ENCODE measurements around the gene PIK3C2G.

DNA sequence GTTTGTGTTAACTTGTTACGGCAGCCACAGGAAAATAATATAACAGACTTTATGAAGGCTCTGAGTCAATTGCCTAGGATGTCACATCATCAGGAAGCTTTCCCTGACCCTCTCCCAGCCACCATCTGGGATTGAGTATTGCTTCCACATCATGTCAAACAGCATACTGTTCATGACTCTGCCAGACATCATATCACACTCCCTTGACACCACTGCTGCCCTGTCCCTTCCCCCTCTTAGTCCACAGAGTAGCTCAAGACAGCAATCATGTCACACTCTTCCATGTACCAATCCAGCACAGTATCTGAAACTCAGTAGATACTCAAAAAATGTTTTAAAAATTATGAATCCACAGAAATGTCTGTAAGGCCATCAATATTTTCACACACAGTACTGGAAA lies 168.0 kb downstream of the PIK3C2G start:
- TF ChIP-seq, protein P1, sequence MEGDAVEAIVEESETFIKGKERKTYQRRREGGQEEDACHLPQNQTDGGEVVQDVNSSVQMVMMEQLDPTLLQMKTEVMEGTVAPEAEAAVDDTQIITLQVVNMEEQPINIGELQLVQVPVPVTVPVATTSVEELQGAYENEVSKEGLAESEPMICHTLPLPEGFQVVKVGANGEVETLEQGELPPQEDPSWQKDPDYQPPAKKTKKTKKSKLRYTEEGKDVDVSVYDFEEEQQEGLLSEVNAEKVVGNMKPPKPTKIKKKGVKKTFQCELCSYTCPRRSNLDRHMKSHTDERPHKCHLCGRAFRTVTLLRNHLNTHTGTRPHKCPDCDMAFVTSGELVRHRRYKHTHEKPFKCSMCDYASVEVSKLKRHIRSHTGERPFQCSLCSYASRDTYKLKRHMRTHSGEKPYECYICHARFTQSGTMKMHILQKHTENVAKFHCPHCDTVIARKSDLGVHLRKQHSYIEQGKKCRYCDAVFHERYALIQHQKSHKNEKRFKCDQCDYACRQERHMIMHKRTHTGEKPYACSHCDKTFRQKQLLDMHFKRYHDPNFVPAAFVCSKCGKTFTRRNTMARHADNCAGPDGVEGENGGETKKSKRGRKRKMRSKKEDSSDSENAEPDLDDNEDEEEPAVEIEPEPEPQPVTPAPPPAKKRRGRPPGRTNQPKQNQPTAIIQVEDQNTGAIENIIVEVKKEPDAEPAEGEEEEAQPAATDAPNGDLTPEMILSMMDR (IDR thresholded peaks at IDR 0.05) = no peak
- TF ChIP-seq SMC3 (IDR thresholded peaks at IDR 0.05; ENCODE audit: low read depth, low read length) (no peak), POLR2AphosphoS5 (IDR thresholded peaks at IDR 0.05; ENCODE audit: low read depth, low read length) (no peak), RCOR1 (IDR thresholded peaks at IDR 0.05; ENCODE audit: low read length) (no peak)
- TF ChIP-seq, protein P2, sequence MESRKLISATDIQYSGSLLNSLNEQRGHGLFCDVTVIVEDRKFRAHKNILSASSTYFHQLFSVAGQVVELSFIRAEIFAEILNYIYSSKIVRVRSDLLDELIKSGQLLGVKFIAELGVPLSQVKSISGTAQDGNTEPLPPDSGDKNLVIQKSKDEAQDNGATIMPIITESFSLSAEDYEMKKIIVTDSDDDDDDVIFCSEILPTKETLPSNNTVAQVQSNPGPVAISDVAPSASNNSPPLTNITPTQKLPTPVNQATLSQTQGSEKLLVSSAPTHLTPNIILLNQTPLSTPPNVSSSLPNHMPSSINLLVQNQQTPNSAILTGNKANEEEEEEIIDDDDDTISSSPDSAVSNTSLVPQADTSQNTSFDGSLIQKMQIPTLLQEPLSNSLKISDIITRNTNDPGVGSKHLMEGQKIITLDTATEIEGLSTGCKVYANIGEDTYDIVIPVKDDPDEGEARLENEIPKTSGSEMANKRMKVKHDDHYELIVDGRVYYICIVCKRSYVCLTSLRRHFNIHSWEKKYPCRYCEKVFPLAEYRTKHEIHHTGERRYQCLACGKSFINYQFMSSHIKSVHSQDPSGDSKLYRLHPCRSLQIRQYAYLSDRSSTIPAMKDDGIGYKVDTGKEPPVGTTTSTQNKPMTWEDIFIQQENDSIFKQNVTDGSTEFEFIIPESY (IDR thresholded peaks at IDR 0.05; ENCODE audit: borderline replicate concordance, low read depth) = no peak

All from SK-N-SH (cell line).